Amygdala (tissue), 56 donors: Measurements from ENCODE around the gene GLDN.
A peak's percentile ranks its signal among the peaks of the same experiment; 100 is the strongest.

ENCODE experiments used
- DNase-seq, 56 donors: peaks; one replicate each; lab custom pipeline; 2025; lab: John Stamatoyannopoulos, UW

The GLDN gene

GRCh38 chr15:51353976-51354375, 12.5 kb downstream of the GLDN start:
- no peak for DNase-seq

GRCh38 chr15:51355096-51355495, 13.6 kb downstream of the GLDN start:
- DNase-seq = no peak

- DNase-seq = no peak
Measured at GRCh38 chr15:51356147-51356546, 14.7 kb downstream of the GLDN start.

- no peak for DNase-seq
Measured at GRCh38 chr15:51356983-51357382, 15.5 kb downstream of the GLDN start.

GRCh38 chr15:51359981-51360380, 18.5 kb downstream of the GLDN start:
- no peak for DNase-seq

- DNase-seq = peak in 2 of 56 donors; percentile 14 to 19
Measured at GRCh38 chr15:51363383-51363782, 21.9 kb downstream of the GLDN start.

- DNase-seq = no peak
Measured at GRCh38 chr15:51365417-51365816, 24.0 kb downstream of the GLDN start.

- no peak for DNase-seq
Measured at GRCh38 chr15:51366071-51366470, 24.6 kb downstream of the GLDN start.

- no peak for DNase-seq
Measured at GRCh38 chr15:51366920-51367319, 25.5 kb downstream of the GLDN start.

- no peak for DNase-seq
Measured at GRCh38 chr15:51367322-51367976, 26.0 kb downstream of the GLDN start.

- no peak for DNase-seq
Measured at GRCh38 chr15:51368307-51368706, 26.9 kb downstream of the GLDN start.

- DNase-seq = no peak
Measured at GRCh38 chr15:51368751-51369450, 27.4 kb downstream of the GLDN start.

GRCh38 chr15:51369451-51369761, 28.0 kb downstream of the GLDN start:
- DNase-seq = no peak

- DNase-seq = no peak
Measured at GRCh38 chr15:51371266-51371665, 29.8 kb downstream of the GLDN start.

GRCh38 chr15:51374131-51374530, 32.7 kb downstream of the GLDN start:
- DNase-seq = peak in 1 of 56 donors; percentile 24

- no peak for DNase-seq
Measured at GRCh38 chr15:51375966-51376640, 34.6 kb downstream of the GLDN start.

GRCh38 chr15:51377038-51377786, 35.8 kb downstream of the GLDN start:
- DNase-seq = peak in 7 of 56 donors; percentile 16 to 54 (median 30)

- no peak for DNase-seq
Measured at GRCh38 chr15:51378406-51378805, 37.0 kb downstream of the GLDN start.

- peak in 1 of 56 donors; percentile 13 for DNase-seq
Measured at GRCh38 chr15:51379390-51379789, 37.9 kb downstream of the GLDN start.

GRCh38 chr15:51380999-51381806, 39.7 kb downstream of the GLDN start:
- DNase-seq = peak in 48 of 56 donors; percentile 17 to 88 (median 52)
